Body of pancreas (tissue), 4 donors: ENCODE measurements around the gene AP1M2. TPM values are rescaled to one million over a fixed set of nuclear protein-coding genes. Genes with fewer than 3 reads are reported as not detected.

Source experiments
- ATAC-seq: fragments of 150-250 bp; one replicate; pipeline ENCODE4 v1.9.1; 2016
- DNase-seq, 4 donors: peaks; one replicate each; pipeline ENCODE4 v3.0.0-alpha.2; 2019
- H3K27ac ChIP-seq, 4 donors: fragments of 200-600 bp; sonication (generic); 1 replicate in 3 of 4; 2 replicates in 1 of 4; pipeline versions ENCODE4 v1.5.1 to v1.6.1; 2016 to 2019; ENCODE audit warnings: mild to moderate bottlenecking in 1 of 4, mixed read lengths in 1 of 4, moderate library complexity in 1 of 4
- H3K27me3 ChIP-seq, 2 donors: fragments of 200-600 bp; sonication (generic); one replicate each; pipeline ENCODE4 v1.6.0; 2016; ENCODE audit warnings: mild to moderate bottlenecking in 1 of 2
- H3K36me3 ChIP-seq, 2 donors: fragments of 200-600 bp; sonication (generic); replicated peaks in 1 of 2; 2 replicates each; pipeline ENCODE4 v1.5.1; 2016; ENCODE audit warnings: low read depth in 2 of 2; ENCODE audit not compliant: insufficient read depth in 1 of 2
- H3K4me1 ChIP-seq: fragments of 200-600 bp; sonication (generic); one replicate; pipeline ENCODE4 v1.6.0; 2016
- H3K4me3 ChIP-seq, 2 donors: fragments of 200-600 bp; sonication (generic); 1 replicate in 1 of 2; 2 replicates in 1 of 2; pipeline ENCODE4 v1.5.1; 2016 to 2019
- H3K9me3 ChIP-seq, 3 donors: fragments of 200-600 bp; sonication (generic); 1 replicate in 2 of 3; 2 replicates in 1 of 3; pipeline ENCODE4 v1.5.1; 2016
- CTCF ChIP-seq, 7 experiments: fragments of 450-650 bp in 4 of 7; fragments of 200-600 bp in 3 of 7; sonication (generic) in 3 of 7; IDR thresholded peaks; one replicate each; pipeline ENCODE4 v1.5.1; 2016 to 2019; ENCODE audit warnings: antibody characterized with exemption in 7 of 7
- POLR2A ChIP-seq, 3 donors: fragments of 450-650 bp; IDR thresholded peaks; one replicate each; pipeline ENCODE4 v1.6.1; 2016; ENCODE audit warnings: antibody characterized with exemption in 3 of 3, mild to moderate bottlenecking in 2 of 3
- WGBS, 2 donors: methylation state at CpG; one replicate each; pipeline ENCODE4 v1.1.5; 2017; 5-methylcytosine and 5-hydroxymethylcytosine counted together
- intact Hi-C: fragments of 100-400 bp; cut with DNase I; formaldehyde crosslinking; loops from one replicate; pipeline ENCODE4 v1.15.1; 2023
- total RNA-seq, 2 donors: library from RNA; depleted of rRNA; stranded (reverse); fragments of >200 nt; gene quantifications; one replicate each; pipeline ENCODE4 v1.1.0, GENCODE V29; 2016

AP1M2 gene
- total RNA-seq, 2 donors from 2014 or later = 25.7 to 30.6 TPM

DNA sequence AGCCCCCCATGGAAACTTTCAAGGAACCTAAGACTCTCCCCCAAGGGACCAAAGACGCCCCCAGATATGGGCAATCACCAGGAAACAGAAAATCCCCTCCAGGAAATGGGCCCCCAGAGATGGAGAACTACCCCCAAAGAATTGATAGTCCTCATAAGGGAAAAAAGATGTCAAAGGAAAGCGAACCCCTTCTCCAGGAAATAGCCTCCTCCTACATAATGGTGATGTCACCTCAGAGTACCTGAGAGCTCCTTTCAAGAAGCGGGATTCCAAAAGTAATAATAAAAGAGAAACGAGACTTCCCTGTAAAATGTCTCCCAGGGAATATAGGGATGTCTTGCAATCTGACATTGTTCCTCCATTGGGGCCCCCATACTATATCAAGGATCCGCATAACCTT, 19.5 kb downstream of the AP1M2 start:
- peaks cover 41% of the 10 kb centered on the region for H3K4me1 ChIP-seq
- H3K27ac ChIP-seq = peak overlapping the region in 2 of 4 donors; percentile 81 to 89
- TF ChIP-seq POLR2A (IDR thresholded peaks at IDR 0.05) = no peak
- TF ChIP-seq CTCF (IDR thresholded peaks at IDR 0.05) = no peak
- 40 to 45% methylated on average over 5 of the region's 5 CpGs for WGBS, 2 donors
- intact Hi-C loops = no loop called here
- no peaks in the 10 kb centered on the region for H3K36me3 ChIP-seq
- no peaks in the 10 kb centered on the region for H3K27me3 ChIP-seq
- H3K9me3 ChIP-seq = no peaks in the 10 kb centered on the region
- DNase-seq (no peak), ATAC-seq (no peak)
- no peak overlapping the region for H3K4me3 ChIP-seq

DNA sequence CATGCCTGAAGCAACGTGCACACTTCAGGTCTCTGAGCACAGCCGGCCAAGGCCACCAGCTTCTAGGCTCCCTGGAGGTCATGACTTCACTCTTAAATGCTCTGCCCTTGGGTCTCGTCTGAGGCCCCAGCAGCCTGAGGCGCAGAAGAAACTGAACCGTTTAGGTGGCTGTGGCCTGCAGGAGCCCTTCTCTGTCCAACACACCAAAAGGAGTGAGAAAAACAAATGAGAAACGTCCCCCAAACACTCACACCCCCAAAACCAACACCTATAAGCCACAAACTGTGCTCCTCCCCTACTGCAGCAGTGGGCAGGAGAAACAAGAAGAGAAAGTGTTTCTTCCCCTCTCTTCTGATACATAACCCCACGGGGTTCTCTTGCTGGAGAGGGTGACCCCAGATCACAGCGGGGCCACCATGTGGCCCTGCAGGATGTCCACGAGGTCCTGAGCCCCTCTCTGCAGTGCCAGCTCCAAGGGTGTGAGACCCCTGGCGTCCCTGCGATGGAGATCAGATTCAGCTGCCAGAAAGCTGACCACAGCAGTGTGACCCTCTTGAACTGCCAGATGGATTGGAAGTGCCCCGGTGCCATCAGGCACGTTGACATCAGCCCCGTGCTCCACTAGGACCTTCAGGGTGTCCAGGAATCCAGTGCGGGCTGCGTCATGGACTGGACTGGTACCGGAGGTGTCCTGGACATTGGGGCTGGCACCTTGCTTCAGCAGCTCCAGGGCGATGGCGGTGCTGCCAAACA, 20.3 kb downstream of the AP1M2 start:
- H3K4me3 ChIP-seq = no peak overlapping the region
- intact Hi-C loops = no loop called here
- DNase-seq = peak in 3 of 4 donors; percentile 17 to 35 (median 28)
- no peak for ATAC-seq
- 45 to 49% methylated on average over 12 to 19 of the region's 19 CpGs for WGBS, 2 donors
- no peaks in the 10 kb centered on the region for H3K27me3 ChIP-seq
- no peaks in the 10 kb centered on the region for H3K9me3 ChIP-seq
- peaks cover 37% of the 10 kb centered on the region for H3K4me1 ChIP-seq
- H3K27ac ChIP-seq = peak overlapping the region; percentile 68 to 89 (median 74)
- no peaks in the 10 kb centered on the region for H3K36me3 ChIP-seq
- TF ChIP-seq POLR2A (IDR thresholded peaks at IDR 0.05) (no peak), CTCF (IDR thresholded peaks at IDR 0.05) (no peak)

DNA sequence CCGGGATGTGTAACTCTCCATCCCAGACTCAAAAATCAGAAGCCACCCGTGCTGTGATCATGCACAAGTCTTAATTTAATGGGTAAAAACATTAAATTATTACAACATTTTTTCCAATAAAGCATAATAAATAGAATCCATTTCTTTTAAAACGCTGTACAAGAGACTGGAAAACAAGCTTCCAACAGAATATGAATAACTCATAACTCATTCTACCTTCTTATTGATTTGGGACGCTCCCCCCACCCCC, 20.8 kb downstream of the AP1M2 start:
- TF ChIP-seq POLR2A (IDR thresholded peaks at IDR 0.05) (no peak), CTCF (IDR thresholded peaks at IDR 0.05) (no peak)
- no peaks in the 10 kb centered on the region for H3K27me3 ChIP-seq
- no peaks in the 10 kb centered on the region for H3K9me3 ChIP-seq
- H3K27ac ChIP-seq = peak overlapping the region; percentile 68 to 89 (median 74)
- peak overlapping the region in 1 of 2 donors; percentile 78 for H3K4me3 ChIP-seq
- H3K36me3 ChIP-seq = no peaks in the 10 kb centered on the region
- ATAC-seq (no peak), DNase-seq (no peak)
- peaks cover 37% of the 10 kb centered on the region for H3K4me1 ChIP-seq
- intact Hi-C loops = no loop called here
- 0 to 1% methylated on average over 4 of the region's 4 CpGs for WGBS, 2 donors

DNA sequence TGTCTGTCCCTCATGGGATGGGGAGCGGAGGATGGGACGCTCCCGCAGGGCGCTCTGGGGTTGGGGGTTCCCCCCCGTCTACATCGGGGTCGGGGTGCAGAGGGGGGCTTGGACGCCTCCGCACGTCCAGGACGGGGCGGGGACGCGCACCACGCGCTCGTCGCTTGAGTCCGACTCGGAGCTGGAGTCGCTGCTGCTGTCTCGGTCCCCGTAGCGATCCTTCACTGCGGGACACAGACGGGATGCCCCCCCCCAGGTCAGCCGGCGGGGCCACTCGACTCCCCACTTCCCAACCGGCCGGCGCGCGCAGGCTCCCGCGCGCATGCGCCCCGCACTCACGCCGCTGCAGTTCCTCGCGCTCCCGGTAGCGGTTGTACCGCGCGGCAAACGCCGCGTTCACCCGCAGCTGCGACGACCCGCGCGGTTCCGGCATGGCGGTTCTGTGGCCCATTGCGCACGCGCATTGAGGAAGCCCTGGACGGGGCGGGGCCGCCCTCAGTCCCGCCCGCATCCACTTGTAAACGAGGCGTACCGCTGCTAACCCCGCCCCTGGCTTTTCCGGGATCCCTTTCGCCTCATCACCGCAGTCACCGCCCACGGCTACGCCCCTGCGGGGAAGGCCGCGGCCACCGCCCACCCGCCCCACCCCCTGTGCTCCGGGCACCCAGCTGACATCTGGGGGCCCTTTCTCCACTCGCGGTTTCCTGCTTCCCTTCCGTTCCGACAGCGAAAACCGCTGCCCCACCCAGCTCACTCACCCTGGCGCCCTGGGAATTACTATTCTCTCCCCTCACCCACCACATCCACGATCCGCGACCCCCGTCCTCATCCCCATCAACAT, 21.3 kb downstream of the AP1M2 start, which contains the start of gene KRI1:
Gene KRI1 (minus strand): TSS at position 444 of the 841 bp plus-strand sequence. CDS start 11 bp downstream, at position 433.
- peak within 1 kb of the TSS; percentile 58 to 78 for H3K4me3 ChIP-seq
- 0% methylated on average over 9 to 71 of the region's 94 CpGs for WGBS, 2 donors
- DNase-seq (peak; percentile 99), ATAC-seq (peak; percentile 78)
- intact Hi-C loops = no loop called here
- H3K9me3 ChIP-seq = no peaks in the 10 kb centered on the region
- TF ChIP-seq POLR2A (IDR thresholded peaks at IDR 0.05) = peak; percentile 81 to 86 (median 85)
- TF ChIP-seq CTCF (IDR thresholded peaks at IDR 0.05) = peak; percentile 15 to 81 (median 54)
- no peaks in the 10 kb centered on the region for H3K27me3 ChIP-seq
- peak within 1 kb of the TSS; percentile 68 to 89 (median 74) for H3K27ac ChIP-seq
- H3K4me1 ChIP-seq = peaks cover 37% of the 10 kb centered on the region
- peaks cover 0 to 3% of the 10 kb centered on the region in 2 donors for H3K36me3 ChIP-seq
